Liver (tissue), 3 donors: ENCODE data around the gene PIAS1.

Experiments
- CTCF ChIP-seq: fragments of 150-350 bp; IDR thresholded peaks from 2 replicates; pipeline ENCODE4 v1.5.1; 2017; ENCODE audit warnings: improper control_type of control experiment, low read depth, low read length; ENCODE audit not compliant: missing input control
- GABPA ChIP-seq, 2 donors: IDR thresholded peaks in 1 of 2; conservative IDR thresholded peaks in 1 of 2; 2 replicates each; pipeline ENCODE4 v1.6.1; 2016; ENCODE audit warnings: antibody characterized with exemption in 2 of 2, mild to moderate bottlenecking in 1 of 2, moderate library complexity in 1 of 2
- HNF4G ChIP-seq: IDR thresholded peaks from 2 replicates; pipeline ENCODE4 v1.6.1; 2016; ENCODE audit warnings: antibody characterized with exemption
- JUND ChIP-seq, 2 donors: IDR thresholded peaks; 2 replicates each; pipeline ENCODE4 v1.6.1; 2016; ENCODE audit warnings: antibody characterized with exemption in 2 of 2
- MAX ChIP-seq: IDR thresholded peaks from 2 replicates; pipeline ENCODE4 v1.6.1; 2016; ENCODE audit warnings: antibody characterized with exemption
- RAD21 ChIP-seq, 2 donors: IDR thresholded peaks; 2 replicates each; pipeline ENCODE4 v1.6.1; 2016; ENCODE audit warnings: antibody characterized with exemption in 2 of 2, mild to moderate bottlenecking in 2 of 2
- REST ChIP-seq: IDR thresholded peaks from 2 replicates; pipeline ENCODE4 v1.6.1; 2016; ENCODE audit warnings: antibody characterized with exemption, mild to moderate bottlenecking
- RXRA ChIP-seq, 2 donors: IDR thresholded peaks; 2 replicates each; pipeline ENCODE4 v1.6.1; 2017 to 2018; ENCODE audit warnings: antibody characterized with exemption in 2 of 2, mild to moderate bottlenecking in 1 of 2
- SP1 ChIP-seq: IDR thresholded peaks from 2 replicates; pipeline ENCODE4 v1.6.1; 2018; ENCODE audit warnings: antibody characterized with exemption, mild to moderate bottlenecking
- TAF1 ChIP-seq: conservative IDR thresholded peaks from 2 replicates; pipeline ENCODE4 v1.6.1; 2016; ENCODE audit warnings: antibody characterized with exemption, mild to moderate bottlenecking
- YY1 ChIP-seq: IDR thresholded peaks from 2 replicates; pipeline ENCODE4 v1.6.1; 2016; ENCODE audit warnings: antibody characterized with exemption, mild to moderate bottlenecking
- ZBTB33 ChIP-seq: IDR thresholded peaks from 2 replicates; pipeline ENCODE4 v1.6.1; 2016; ENCODE audit warnings: antibody characterized with exemption
- donor health status: healthy.
- donor health status: healthy.

- TF ChIP-seq CTCF (no peak), ZBTB33 (no peak), TAF1 (no peak), MAX (no peak), RAD21 (IDR thresholded peaks at IDR 0.05) (no peak), GABPA (IDR thresholded peaks at IDR 0.05 in 1 of 2, conservative IDR thresholded peaks at IDR 0.05 in 1 of 2) (no peak), RXRA (IDR thresholded peaks at IDR 0.05) (no peak), REST (no peak), JUND (IDR thresholded peaks at IDR 0.05) (no peak), YY1 (no peak), SP1 (no peak), HNF4G (no peak)
Measured at GRCh38 chr15:68220489-68220888, 166.4 kb downstream of the PIAS1 start.
